ENCODE results near the gene SPATA32. TPM values are rescaled to one million over a fixed set of nuclear protein-coding genes. Genes with fewer than 3 reads are reported as not detected.

Gene SPATA32
- total RNA-seq, 3 donors from 2014 or later = 0.44 TPM; not detected in 2

DNA sequence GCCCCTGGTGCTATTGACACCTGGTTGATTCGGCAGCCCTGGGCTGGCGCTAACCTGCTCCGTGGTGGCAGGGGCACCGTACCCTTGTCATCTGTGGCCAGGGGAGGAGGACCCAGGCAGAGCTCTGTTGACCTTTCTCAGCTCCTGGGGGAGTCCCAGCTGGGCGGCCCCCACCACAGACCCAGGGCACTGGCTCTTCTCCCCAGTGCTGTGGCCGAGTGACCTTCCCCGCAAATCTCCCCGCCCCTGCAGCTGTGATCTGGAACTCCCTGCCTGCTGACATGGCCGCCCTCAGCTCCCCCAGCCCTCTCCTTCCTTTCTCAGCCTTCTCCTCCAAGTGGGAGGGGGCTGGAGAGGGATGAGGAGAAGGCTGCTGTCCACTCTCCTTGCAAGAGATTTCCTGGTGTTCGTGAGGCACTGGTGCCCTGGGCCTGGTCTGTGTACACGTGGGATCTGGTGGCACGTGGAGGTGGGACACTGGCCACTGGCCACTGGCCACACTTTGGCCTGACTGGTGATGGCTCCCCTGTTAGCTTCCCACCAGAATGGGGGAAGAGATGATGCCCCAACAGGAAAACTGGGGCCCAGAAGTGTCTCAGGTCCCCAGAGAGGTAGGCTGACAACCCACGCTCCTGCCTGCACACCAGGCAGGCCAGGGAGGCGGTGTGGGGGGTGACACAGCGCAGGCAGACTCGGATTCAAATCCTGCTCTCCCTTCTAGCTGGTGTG is 32.0 kb downstream of the SPATA32 start:
- Histone ChIP-seq H3K9me3 (no peaks in the 10 kb centered on the region), H3K4me3 (peak overlapping the region in 1 of 3 donors; percentile 1), H3K36me3 (no peaks in the 10 kb centered on the region), H3K27ac (peak overlapping the region; percentile 81 to 94), H3K27me3 (no peaks in the 10 kb centered on the region), H3K4me1 (peaks cover 4% of the 10 kb centered on the region in 2 donors)
- TF ChIP-seq POLR2A (IDR thresholded peaks at IDR 0.05) (no peak), POLR2AphosphoS5 (IDR thresholded peaks at IDR 0.05) (no peak)
- TF ChIP-seq, protein P1, sequence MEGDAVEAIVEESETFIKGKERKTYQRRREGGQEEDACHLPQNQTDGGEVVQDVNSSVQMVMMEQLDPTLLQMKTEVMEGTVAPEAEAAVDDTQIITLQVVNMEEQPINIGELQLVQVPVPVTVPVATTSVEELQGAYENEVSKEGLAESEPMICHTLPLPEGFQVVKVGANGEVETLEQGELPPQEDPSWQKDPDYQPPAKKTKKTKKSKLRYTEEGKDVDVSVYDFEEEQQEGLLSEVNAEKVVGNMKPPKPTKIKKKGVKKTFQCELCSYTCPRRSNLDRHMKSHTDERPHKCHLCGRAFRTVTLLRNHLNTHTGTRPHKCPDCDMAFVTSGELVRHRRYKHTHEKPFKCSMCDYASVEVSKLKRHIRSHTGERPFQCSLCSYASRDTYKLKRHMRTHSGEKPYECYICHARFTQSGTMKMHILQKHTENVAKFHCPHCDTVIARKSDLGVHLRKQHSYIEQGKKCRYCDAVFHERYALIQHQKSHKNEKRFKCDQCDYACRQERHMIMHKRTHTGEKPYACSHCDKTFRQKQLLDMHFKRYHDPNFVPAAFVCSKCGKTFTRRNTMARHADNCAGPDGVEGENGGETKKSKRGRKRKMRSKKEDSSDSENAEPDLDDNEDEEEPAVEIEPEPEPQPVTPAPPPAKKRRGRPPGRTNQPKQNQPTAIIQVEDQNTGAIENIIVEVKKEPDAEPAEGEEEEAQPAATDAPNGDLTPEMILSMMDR (IDR thresholded peaks at IDR 0.05) = no peak
- intact Hi-C loops (cut with DNase I; ENCODE audit: low total_unique reads) = no loop called here
- DNase-seq (ENCODE audit: low spot score in 2 of 2) = no peak

DNA sequence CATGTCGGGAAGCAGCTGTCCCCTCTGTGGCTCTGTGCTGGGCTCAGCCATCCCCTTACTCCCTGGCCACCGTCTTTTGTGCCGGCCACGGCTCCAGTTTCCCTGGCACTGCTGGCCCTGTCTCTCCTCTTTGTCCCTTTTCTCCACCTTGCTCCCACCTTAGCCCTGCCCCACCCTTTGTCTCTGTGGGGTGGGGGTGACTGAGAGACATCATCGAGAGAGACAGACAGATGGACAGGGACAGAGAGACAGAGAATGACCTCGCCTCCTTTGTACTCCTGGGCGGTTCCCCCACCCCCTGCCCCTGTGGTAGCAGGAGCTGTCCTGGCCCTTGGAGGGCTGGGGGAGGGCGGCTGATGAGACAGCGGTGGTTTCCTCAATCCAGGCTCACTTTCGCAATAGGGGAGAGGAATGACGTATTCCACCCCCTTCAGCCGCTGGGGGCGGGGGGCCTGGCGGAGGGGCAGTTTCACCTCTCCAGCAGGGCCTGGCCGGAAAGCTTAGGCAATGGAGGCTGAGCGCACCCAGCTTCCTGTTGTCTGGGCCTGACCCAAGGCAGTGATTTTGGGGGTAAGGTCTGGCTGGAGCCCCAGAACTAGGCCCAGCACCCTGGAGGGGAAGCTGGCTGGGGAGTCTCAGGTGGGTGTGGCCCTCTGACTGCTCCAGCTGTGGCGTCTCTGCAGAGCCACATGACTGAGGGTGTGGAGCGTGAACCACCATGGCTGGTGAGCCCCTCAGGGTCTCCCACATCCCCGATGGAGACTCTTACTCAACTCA is 32.9 kb downstream of the SPATA32 start:
- H3K4me1 ChIP-seq = peaks cover 4% of the 10 kb centered on the region in 2 donors

DNA sequence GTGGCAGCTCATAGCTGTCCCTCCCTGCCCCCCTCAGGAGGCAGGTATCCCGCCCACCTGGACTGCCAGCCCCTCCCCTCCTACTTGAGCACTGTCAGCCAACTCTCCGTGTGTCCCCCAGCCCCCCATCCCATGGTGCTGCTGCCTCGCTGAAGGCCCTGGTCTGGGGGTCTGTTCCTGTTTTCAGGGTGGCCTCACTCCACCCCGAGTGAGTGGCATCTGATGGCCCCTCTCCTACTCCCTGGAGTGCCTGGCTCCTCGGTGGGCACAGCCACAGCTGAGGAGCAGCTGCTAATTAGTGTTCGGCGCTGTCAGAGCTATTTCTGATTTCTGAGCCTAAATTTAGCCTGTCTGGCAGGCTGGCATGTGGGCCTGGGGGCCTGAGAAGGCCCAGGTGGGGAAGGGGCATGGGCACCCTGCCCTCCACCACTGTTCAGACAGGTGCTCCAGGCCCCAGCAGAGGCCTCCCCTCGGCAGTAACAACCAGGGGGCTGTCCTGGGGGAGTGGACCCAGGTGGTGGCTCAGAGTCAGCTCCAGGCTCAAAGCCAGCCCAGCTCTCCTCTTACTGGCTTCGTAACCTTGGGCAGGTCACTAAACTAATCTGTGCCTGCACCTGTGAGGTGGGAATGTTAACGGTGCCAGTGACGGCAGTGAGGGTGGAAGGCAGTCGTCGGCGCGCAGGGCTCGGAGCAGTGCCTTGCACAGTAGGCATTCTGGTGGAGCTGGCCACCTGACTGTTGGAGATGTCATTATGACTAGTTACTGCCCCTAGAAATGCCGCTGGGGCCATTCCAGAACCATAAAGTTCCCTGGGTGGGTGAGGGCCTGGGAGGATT is 33.8 kb downstream of the SPATA32 start:
- TF ChIP-seq, protein P1 (IDR thresholded peaks at IDR 0.05) = no peak
- TF ChIP-seq POLR2AphosphoS5 (IDR thresholded peaks at IDR 0.05) = no peak
- TF ChIP-seq POLR2A (IDR thresholded peaks at IDR 0.05) = no peak
- DNase-seq (ENCODE audit: low spot score in 2 of 2) = no peak
- H3K4me3 ChIP-seq = peak overlapping the region in 2 of 3 donors; percentile 1 to 5
- peaks cover 4% of the 10 kb centered on the region in 2 donors for H3K4me1 ChIP-seq
- no peaks in the 10 kb centered on the region for H3K36me3 ChIP-seq
- peak overlapping the region; percentile 81 to 94 for H3K27ac ChIP-seq
- no peaks in the 10 kb centered on the region for H3K27me3 ChIP-seq
- intact Hi-C loops (cut with DNase I; ENCODE audit: low total_unique reads) = no loop called here
- H3K9me3 ChIP-seq = no peaks in the 10 kb centered on the region

More for the DNA sequence above, 32.9 kb downstream of the SPATA32 start:
- H3K9me3 ChIP-seq = no peaks in the 10 kb centered on the region
- intact Hi-C loops (cut with DNase I; ENCODE audit: low total_unique reads) = no loop called here
- TF ChIP-seq POLR2AphosphoS5 (IDR thresholded peaks at IDR 0.05) = peak; percentile 71 to 97 (median 72)
- TF ChIP-seq POLR2A (IDR thresholded peaks at IDR 0.05) = no peak
- H3K36me3 ChIP-seq = no peaks in the 10 kb centered on the region
- peak in 1 of 2 donors; percentile 81 for DNase-seq (ENCODE audit: low spot score in 2 of 2)
- no peaks in the 10 kb centered on the region for H3K27me3 ChIP-seq
- H3K27ac ChIP-seq = peak overlapping the region; percentile 81 to 94
- H3K4me3 ChIP-seq = peak overlapping the region in 2 of 3 donors; percentile 1 to 5

DNA sequence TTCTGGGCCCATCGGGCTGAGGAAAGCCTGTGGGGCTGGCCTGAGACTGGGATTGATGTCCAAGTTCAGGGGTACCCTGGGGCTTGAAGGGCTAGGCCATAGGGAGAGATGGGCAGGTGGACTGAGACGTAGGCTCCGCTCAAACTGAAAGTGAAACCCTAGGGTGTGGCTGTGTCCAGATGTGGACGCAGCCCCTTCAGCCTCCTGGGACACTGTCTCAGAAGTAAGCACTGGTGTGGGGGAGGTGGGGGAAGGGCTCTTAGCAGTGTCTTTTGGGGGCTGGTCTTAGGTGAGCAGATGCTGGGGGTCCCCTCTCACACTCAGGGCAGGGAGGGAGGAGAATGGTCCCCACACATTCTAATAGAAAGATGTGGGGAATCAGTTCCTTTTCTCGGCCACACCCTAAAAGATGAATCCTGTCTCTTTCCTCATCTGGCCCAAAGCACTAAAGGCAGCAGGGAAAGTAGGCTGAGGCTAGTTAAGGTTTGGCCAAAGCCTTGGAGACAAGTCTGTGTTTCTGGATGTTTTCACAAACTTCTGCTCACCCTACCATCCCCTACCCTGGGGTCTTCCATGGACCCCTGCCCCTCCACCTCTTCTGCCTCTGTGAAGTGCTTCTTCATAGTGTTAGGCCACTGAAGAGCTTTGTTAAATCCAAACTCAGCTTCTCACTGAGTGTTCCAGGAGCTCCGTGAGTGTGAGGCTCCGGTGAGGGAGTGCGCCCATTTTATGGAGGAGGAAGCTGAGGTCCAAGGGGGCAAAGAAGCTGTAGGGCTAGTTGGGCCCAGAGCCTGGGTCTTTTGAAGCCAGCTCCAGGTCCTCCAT is 34.6 kb downstream of the SPATA32 start:
- Histone ChIP-seq H3K36me3 (no peaks in the 10 kb centered on the region), H3K27me3 (no peaks in the 10 kb centered on the region), H3K4me3 (peak overlapping the region in 2 of 3 donors; percentile 12 to 57), H3K9me3 (no peaks in the 10 kb centered on the region), H3K27ac (peak overlapping the region; percentile 81 to 94), H3K4me1 (peaks cover 4% of the 10 kb centered on the region in 2 donors)
- intact Hi-C loops (cut with DNase I; ENCODE audit: low total_unique reads) = no loop called here
- TF ChIP-seq, protein P1 (IDR thresholded peaks at IDR 0.05) = no peak
- TF ChIP-seq POLR2A (IDR thresholded peaks at IDR 0.05) = no peak
- no peak for TF ChIP-seq POLR2AphosphoS5 (IDR thresholded peaks at IDR 0.05)
- no peak for DNase-seq (ENCODE audit: low spot score in 2 of 2)

All from breast epithelium (tissue), 4 donors.